Activated CD8-positive, alpha-beta T cell treated with anti-CD3 and anti-CD28 coated beads for 36 hours (primary cell): ENCODE data around the gene DCLRE1A. TPM values are rescaled to one million over a fixed set of nuclear protein-coding genes. Genes with fewer than 3 reads are reported as not detected.

ENCODE experiments used
- ATAC-seq: fragments of 200-7000 bp; cut with Tn5 transposase; one replicate; pipeline ENCODE4 v1.10.0; 2021; ENCODE audit warnings: mild to moderate bottlenecking, moderate library complexity
- CTCF ChIA-PET: fragments of 350-600 bp; sonication (Branson Sonifier 250); formaldehyde crosslinking; loops from one replicate; lab custom pipeline; 2021; ENCODE audit warnings: antibody characterized with exemption; lab: Charles Lee
- POLR2A ChIA-PET: fragments of 350-600 bp; sonication (Branson Sonifier 250); formaldehyde crosslinking; loops from one replicate; lab custom pipeline; 2021; ENCODE audit warnings: antibody characterized with exemption; lab: Charles Lee
- DNase-seq: peaks from one replicate; pipeline ENCODE4 v3.0.0-alpha.2; 2020
- H3K27ac Mint-ChIP-seq: one replicate; pipeline ENCODE4 v1.8.0; 2021; ENCODE audit warnings: mild to moderate bottlenecking, mixed read lengths
- H3K27me3 Mint-ChIP-seq: one replicate; pipeline ENCODE4 v1.8.0; 2021; ENCODE audit warnings: mixed read lengths
- H3K36me3 Mint-ChIP-seq: one replicate; pipeline ENCODE4 v1.8.0; 2021; ENCODE audit warnings: low read depth, mixed read lengths
- H3K4me1 Mint-ChIP-seq: one replicate; pipeline ENCODE4 v1.8.0; 2021; ENCODE audit warnings: low read depth, mixed read lengths
- H3K4me3 Mint-ChIP-seq: one replicate; pipeline ENCODE4 v1.8.0; 2021; ENCODE audit warnings: mild to moderate bottlenecking, moderate library complexity, mixed read lengths
- H3K9me3 Mint-ChIP-seq: one replicate; pipeline ENCODE4 v1.8.0; 2021; ENCODE audit warnings: mixed read lengths
- CTCF ChIP-seq: fragments of 200-600 bp; IDR thresholded peaks from one replicate; pipeline ENCODE4 v1.8.0; 2022; ENCODE audit warnings: antibody characterized with exemption, mild to moderate bottlenecking
- intact Hi-C: fragments of 100-400 bp; cut with micrococcal nuclease; formaldehyde crosslinking; loops from one replicate; pipeline ENCODE4 v1.10.0; 2022
- total RNA-seq, 2 experiments: library from RNA; stranded (reverse); gene quantifications; one replicate each; pipeline ENCODE4 v1.2.3, GENCODE V29; 2021

Gene DCLRE1A
- total RNA-seq, 2 experiments from 2014 or later, result 14.4 to 15.1 TPM

- no peaks in the 10 kb centered on the region for H3K36me3 Mint-ChIP-seq
- peaks cover 1% of the 10 kb centered on the region for H3K27me3 Mint-ChIP-seq
- H3K9me3 Mint-ChIP-seq, result no peaks in the 10 kb centered on the region
- intact Hi-C loops, result no loop called here
- no peak for ATAC-seq
- ChIA-PET CTCF (interaction anchor here (1.4 kb wide), 1 partner anchor 10 kb away, joined by 6 read pairs; no protein-coding TSS in a partner anchor), POLR2A (no interaction called here)
- H3K4me3 Mint-ChIP-seq, result no peak overlapping the region
- no peaks in the 10 kb centered on the region for H3K4me1 Mint-ChIP-seq
- TF ChIP-seq CTCF, result no peak
- DNase-seq, result no peak
- no peak overlapping the region for H3K27ac Mint-ChIP-seq
Observed at GRCh38 chr10:113788604-113789083, 65.2 kb downstream of the DCLRE1A start.

Other genes with a start within 250 kb of the DCLRE1A start
- not detected for gene NRAP, start 190.0 kb downstream of the DCLRE1A start, total RNA-seq
- 10 to 100 TPM; 23.7 to 24.2 TPM for gene CASP7, start 174.2 kb downstream of the DCLRE1A start, total RNA-seq
- gene PLEKHS1, start 102.4 kb downstream of the DCLRE1A start, total RNA-seq, result not detected
- 10 to 100 TPM; 23.0 to 23.9 TPM for gene NHLRC2, start 579 bp upstream of the DCLRE1A start, total RNA-seq
- under 1 TPM; 0.27 to 0.40 TPM for gene ADRB1, start 189.8 kb upstream of the DCLRE1A start, total RNA-seq